Stomach (tissue), 9 donors: ENCODE data around the gene MRPL14. TPM values are rescaled to one million over a fixed set of nuclear protein-coding genes. Genes with fewer than 3 reads are reported as not detected.
"Not testable (repeated sequence)": the region's sequence is repeated elsewhere in the genome, so short reads cannot be mapped to it uniquely, and the experiment has no call there.

ENCODE experiments used
- DNase-seq, 2 donors: peaks; one replicate each; pipeline versions ENCODE4 v3.0.0 to v3.0.0-alpha.2; 2013 to 2019
- H3K27ac ChIP-seq, 5 donors: fragments of 200-600 bp in 4 of 5; sonication (generic) in 4 of 5; one replicate each; pipeline ENCODE4 v1.5.1; 2013 to 2019; ENCODE audit warnings: mild to moderate bottlenecking in 1 of 5, moderate library complexity in 1 of 5
- H3K27me3 ChIP-seq, 3 donors: fragments of 200-600 bp; sonication (generic); one replicate each; pipeline ENCODE4 v1.5.1; 2017 to 2019; ENCODE audit warnings: mixed run types in 1 of 3
- H3K36me3 ChIP-seq, 4 donors: fragments of 200-600 bp; sonication (generic); 1 replicate in 3 of 4; 2 replicates in 1 of 4; pipeline ENCODE4 v1.5.1; 2016 to 2019
- H3K4me1 ChIP-seq, 4 donors: fragments of 200-600 bp; sonication (generic); one replicate each; pipeline ENCODE4 v1.5.1; 2016 to 2019
- H3K4me3 ChIP-seq, 4 donors: fragments of 200-600 bp; sonication (generic) in 3 of 4; one replicate each; pipeline ENCODE4 v1.5.1; 2016 to 2019; ENCODE audit warnings: mild to moderate bottlenecking in 1 of 4
- H3K9me3 ChIP-seq, 4 donors: fragments of 200-600 bp; sonication (generic); one replicate each; pipeline ENCODE4 v1.5.1; 2016 to 2019
- CTCF ChIP-seq, 7 experiments: fragments of 450-650 bp in 4 of 7; fragments of 200-600 bp in 3 of 7; sonication (generic) in 3 of 7; IDR thresholded peaks; one replicate each; pipeline ENCODE4 v1.5.1; 2016 to 2019; ENCODE audit warnings: antibody characterized with exemption in 7 of 7, control low read depth in 2 of 7, mild to moderate bottlenecking in 1 of 7
- EP300 ChIP-seq: sonication (generic); formaldehyde crosslinking; IDR thresholded peaks from one replicate; pipeline ENCODE4 v1.6.1; 2017; ENCODE audit warnings: antibody characterized with exemption
- POLR2A ChIP-seq, 4 donors: fragments of 450-650 bp; IDR thresholded peaks; one replicate each; pipeline ENCODE4 v1.6.1; 2016; ENCODE audit warnings: antibody characterized with exemption in 4 of 4, control low read depth in 2 of 4, mild to moderate bottlenecking in 1 of 4, moderate library complexity in 1 of 4
- POLR2AphosphoS5 ChIP-seq, 3 donors: sonication (generic); formaldehyde crosslinking; IDR thresholded peaks; one replicate each; pipeline ENCODE4 v1.6.1; 2016; ENCODE audit warnings: antibody characterized with exemption in 3 of 3
- WGBS, 5 donors: extraction: QIAGEN DNeasy Blood & Tissue Kit in 3 of 5; methylation state at CpG; one replicate each; pipeline versions ENCODE4 v1.1.5 to v1.1.7; 2013 to 2018; 5-methylcytosine and 5-hydroxymethylcytosine counted together
- intact Hi-C: fragments of 100-400 bp; cut with DNase I; formaldehyde crosslinking; loops from one replicate; pipeline ENCODE4 v1.15.1; 2023; ENCODE audit warnings: low total_unique reads
- polyA plus RNA-seq, 3 donors: library from polyadenylated mRNA; stranded (reverse); fragments of 200-250 nt; gene quantifications; one replicate each; pipeline ENCODE4 v1.2.3, GENCODE V29; 2013
- total RNA-seq, 5 donors: library from RNA; depleted of rRNA; stranded (reverse); fragments of >200 nt; gene quantifications; one replicate each; pipeline versions ENCODE4 v1.1.0 to v1.2.3, GENCODE V29; 2014 to 2016
- donor health status: healthy with polysubstance abuse.
- donor health status: Bipolar disorder and iron deficiency.
- donor health status: healthy.

Gene MRPL14
- total and polyA plus RNA-seq, 8 donors = 17.0 to 82.3 (median 57.0) TPM

- H3K4me1 ChIP-seq = peaks cover 0 to 18% (median 11%) of the 10 kb centered on the region in 4 donors
- TF ChIP-seq CTCF (IDR thresholded peaks at IDR 0.05) = no peak
- TF ChIP-seq POLR2AphosphoS5 (IDR thresholded peaks at IDR 0.05) = no peak
- no peak for TF ChIP-seq POLR2A (IDR thresholded peaks at IDR 0.05)
- TF ChIP-seq EP300 = no peak
- DNase-seq = no peak
- WGBS, 5 donors = 68 to 85% (median 82%) methylated on average over 8 to 9 of the region's 9 CpGs
- no peak overlapping the region for H3K27ac ChIP-seq
- intact Hi-C loops = no loop called here
- H3K36me3 ChIP-seq = peaks cover 35 to 88% (median 80%) of the 10 kb centered on the region in 4 donors
- no peak overlapping the region for H3K4me3 ChIP-seq
- no peaks in the 10 kb centered on the region for H3K9me3 ChIP-seq
- no peaks in the 10 kb centered on the region for H3K27me3 ChIP-seq
Measured at GRCh38 chr6:44148306-44148705, 21.1 kb upstream of the MRPL14 start.

GRCh38 chr6:44147256-44147655, 20.0 kb upstream of the MRPL14 start:
- WGBS, 5 donors = 76 to 94% (median 93%) methylated on average over 7 of the region's 7 CpGs
- H3K27me3 ChIP-seq = no peaks in the 10 kb centered on the region
- H3K9me3 ChIP-seq = no peaks in the 10 kb centered on the region
- no peak overlapping the region for H3K27ac ChIP-seq
- H3K4me3 ChIP-seq = no peak overlapping the region
- DNase-seq = no peak
- H3K4me1 ChIP-seq = peaks cover 0 to 11% (median 8%) of the 10 kb centered on the region in 4 donors
- no peak for TF ChIP-seq POLR2A (IDR thresholded peaks at IDR 0.05)
- no peak for TF ChIP-seq EP300
- TF ChIP-seq CTCF (IDR thresholded peaks at IDR 0.05) = no peak
- TF ChIP-seq POLR2AphosphoS5 (IDR thresholded peaks at IDR 0.05) = no peak
- peaks cover 35 to 88% (median 83%) of the 10 kb centered on the region in 4 donors for H3K36me3 ChIP-seq
- intact Hi-C loops = no loop called here

- DNase-seq = no peak
- WGBS, 5 donors = 88 to 91% (median 90%) methylated on average over 10 of the region's 10 CpGs
- intact Hi-C loops = no loop called here
- Histone ChIP-seq H3K27ac (no peak overlapping the region), H3K4me1 (peaks cover 0 to 6% (median 3%) of the 10 kb centered on the region in 4 donors), H3K4me3 (no peak overlapping the region), H3K36me3 (peaks cover 36 to 94% (median 89%) of the 10 kb centered on the region in 4 donors), H3K9me3 (no peaks in the 10 kb centered on the region), H3K27me3 (no peaks in the 10 kb centered on the region)
- TF ChIP-seq POLR2AphosphoS5 (IDR thresholded peaks at IDR 0.05) = no peak
- TF ChIP-seq EP300 = no peak
- TF ChIP-seq POLR2A (IDR thresholded peaks at IDR 0.05) = no peak
- no peak for TF ChIP-seq CTCF (IDR thresholded peaks at IDR 0.05)
Measured at GRCh38 chr6:44146685-44147084, 19.4 kb upstream of the MRPL14 start.

- intact Hi-C loops = no loop called here
- no peak overlapping the region for H3K27ac ChIP-seq
- H3K27me3 ChIP-seq = no peaks in the 10 kb centered on the region
- H3K4me3 ChIP-seq = no peak overlapping the region
- no peaks in the 10 kb centered on the region for H3K9me3 ChIP-seq
- H3K36me3 ChIP-seq = peaks cover 44 to 100% (median 97%) of the 10 kb centered on the region in 4 donors
- TF ChIP-seq CTCF (IDR thresholded peaks at IDR 0.05) (no peak), POLR2AphosphoS5 (IDR thresholded peaks at IDR 0.05) (no peak), POLR2A (IDR thresholded peaks at IDR 0.05) (no peak), EP300 (no peak)
- DNase-seq = no peak
- H3K4me1 ChIP-seq = no peaks in the 10 kb centered on the region
Measured at GRCh38 chr6:44145839-44146238, 18.6 kb upstream of the MRPL14 start.

GRCh38 chr6:44144536-44144935, 17.3 kb upstream of the MRPL14 start:
- intact Hi-C loops = loop anchor here (5.0 kb wide), 1 partner anchor 37 kb away; no protein-coding TSS in a partner anchor
- H3K27ac ChIP-seq, H3K9me3 ChIP-seq, DNase-seq, H3K4me3 ChIP-seq, H3K27me3 ChIP-seq, H3K4me1 ChIP-seq: not testable (repeated sequence)
- 31 to 74% (median 66%) methylated on average over 3 of the region's 3 CpGs for WGBS, 5 donors
- peaks cover 47 to 100% (median 98%) of the 10 kb centered on the region in 4 donors for H3K36me3 ChIP-seq
